Epithelial cell of umbilical artery (primary cell): ENCODE data around the gene GPR158. TPM values are rescaled to one million over a fixed set of nuclear protein-coding genes. Genes with fewer than 3 reads are reported as not detected.

ENCODE experiments used
- total RNA-seq: library from RNA; depleted of rRNA; stranded (reverse); fragments of >200 nt; gene quantifications from 2 replicates; pipeline ENCODE4 v1.2.3, GENCODE V29; 2014

GPR158 gene, protein sequence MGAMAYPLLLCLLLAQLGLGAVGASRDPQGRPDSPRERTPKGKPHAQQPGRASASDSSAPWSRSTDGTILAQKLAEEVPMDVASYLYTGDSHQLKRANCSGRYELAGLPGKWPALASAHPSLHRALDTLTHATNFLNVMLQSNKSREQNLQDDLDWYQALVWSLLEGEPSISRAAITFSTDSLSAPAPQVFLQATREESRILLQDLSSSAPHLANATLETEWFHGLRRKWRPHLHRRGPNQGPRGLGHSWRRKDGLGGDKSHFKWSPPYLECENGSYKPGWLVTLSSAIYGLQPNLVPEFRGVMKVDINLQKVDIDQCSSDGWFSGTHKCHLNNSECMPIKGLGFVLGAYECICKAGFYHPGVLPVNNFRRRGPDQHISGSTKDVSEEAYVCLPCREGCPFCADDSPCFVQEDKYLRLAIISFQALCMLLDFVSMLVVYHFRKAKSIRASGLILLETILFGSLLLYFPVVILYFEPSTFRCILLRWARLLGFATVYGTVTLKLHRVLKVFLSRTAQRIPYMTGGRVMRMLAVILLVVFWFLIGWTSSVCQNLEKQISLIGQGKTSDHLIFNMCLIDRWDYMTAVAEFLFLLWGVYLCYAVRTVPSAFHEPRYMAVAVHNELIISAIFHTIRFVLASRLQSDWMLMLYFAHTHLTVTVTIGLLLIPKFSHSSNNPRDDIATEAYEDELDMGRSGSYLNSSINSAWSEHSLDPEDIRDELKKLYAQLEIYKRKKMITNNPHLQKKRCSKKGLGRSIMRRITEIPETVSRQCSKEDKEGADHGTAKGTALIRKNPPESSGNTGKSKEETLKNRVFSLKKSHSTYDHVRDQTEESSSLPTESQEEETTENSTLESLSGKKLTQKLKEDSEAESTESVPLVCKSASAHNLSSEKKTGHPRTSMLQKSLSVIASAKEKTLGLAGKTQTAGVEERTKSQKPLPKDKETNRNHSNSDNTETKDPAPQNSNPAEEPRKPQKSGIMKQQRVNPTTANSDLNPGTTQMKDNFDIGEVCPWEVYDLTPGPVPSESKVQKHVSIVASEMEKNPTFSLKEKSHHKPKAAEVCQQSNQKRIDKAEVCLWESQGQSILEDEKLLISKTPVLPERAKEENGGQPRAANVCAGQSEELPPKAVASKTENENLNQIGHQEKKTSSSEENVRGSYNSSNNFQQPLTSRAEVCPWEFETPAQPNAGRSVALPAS (N-terminal part only)
- total RNA-seq = under 0.01 TPM in 1 of 2 replicates, not detected in the other

DNA sequence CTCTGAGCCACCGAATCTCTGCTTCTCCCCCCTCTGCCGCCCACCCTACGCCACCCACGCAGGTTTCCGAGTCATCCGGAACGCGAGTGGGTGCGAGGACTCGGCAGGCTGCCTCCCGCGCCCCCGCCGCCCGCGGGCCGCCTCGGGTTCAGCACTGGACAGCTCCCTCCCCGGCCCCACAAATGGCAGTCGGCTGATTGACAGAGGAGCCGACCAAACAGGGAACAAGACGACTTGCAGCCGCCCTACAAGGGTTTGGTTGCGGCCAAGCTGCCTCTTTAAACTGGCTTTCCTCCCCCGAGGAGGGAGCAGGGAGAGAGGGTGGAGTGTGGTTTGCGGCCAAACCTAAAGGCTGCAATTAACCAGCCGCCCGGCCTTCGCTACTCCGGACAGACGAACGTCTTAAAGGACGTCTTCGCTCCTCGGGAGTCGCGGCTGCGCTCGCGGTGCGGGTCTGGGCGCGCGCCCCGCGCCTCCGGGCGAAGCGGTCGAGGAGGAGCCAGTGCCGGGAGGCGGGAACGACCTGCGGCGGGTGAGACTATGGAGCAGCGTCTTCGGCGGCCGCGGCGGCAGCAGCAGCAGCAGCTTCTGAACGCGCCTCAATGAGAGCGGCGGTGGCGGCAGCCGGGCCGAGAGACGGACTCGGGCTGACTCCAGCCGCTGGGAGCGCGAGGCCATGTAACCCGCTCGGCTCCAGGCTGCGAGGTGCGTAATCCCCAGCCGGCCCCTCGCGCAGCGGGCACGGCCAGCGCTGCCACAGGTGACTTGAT lies at the start of gene GPR158:
Gene GPR158 (plus strand): TSS at position 541 of the 770 bp plus-strand sequence. CDS start 420 bp downstream, outside the sequence.

Other genes starting within 250 kb of the GPR158 start
- gene PRTFDC1, start 222.4 kb upstream of the GPR158 start, total RNA-seq = 15.9 and 19.9 TPM in 2 replicates
- gene ENKUR, start 158.8 kb upstream of the GPR158 start, total RNA-seq = not detected in 2 replicates
- gene THNSL1, start 158.4 kb upstream of the GPR158 start, total RNA-seq = 2.3 and 3.3 TPM in 2 replicates